Fibroblast of lung (primary cell): Measurements from ENCODE around the gene PACRG. TPM values are rescaled to one million over a fixed set of nuclear protein-coding genes. Genes with fewer than 3 reads are reported as not detected.

ENCODE experiments used
- DNase-seq, 2 donors: peaks; one replicate each; pipeline versions ENCODE4 v3.0.0 to v3.0.0-alpha.2; 2010; ENCODE audit warnings: low read depth in 2 of 2
- H2AFZ ChIP-seq: 2 replicates; pipeline ENCODE4 v1.5.1; 2012; ENCODE audit warnings: low read length, control low read depth, inconsistent platforms
- H3K27ac ChIP-seq: 2 replicates; pipeline ENCODE4 v1.5.1; 2011; ENCODE audit warnings: low read length, control low read depth; ENCODE audit not compliant: insufficient read depth
- H3K27me3 ChIP-seq: 2 replicates; pipeline ENCODE4 v1.5.1; 2011; ENCODE audit warnings: mild to moderate bottlenecking, low read length; ENCODE audit not compliant: control insufficient read depth, insufficient read depth
- H3K36me3 ChIP-seq: 2 replicates; pipeline ENCODE4 v1.5.1; 2011; ENCODE audit warnings: low read length; ENCODE audit not compliant: control insufficient read depth, insufficient read depth
- H3K4me1 ChIP-seq: 2 replicates; pipeline ENCODE4 v1.5.1; 2011; ENCODE audit warnings: low read length; ENCODE audit not compliant: control insufficient read depth, insufficient read depth; ENCODE audit errors: extremely low read depth
- H3K4me2 ChIP-seq: 2 replicates; pipeline ENCODE4 v1.5.1; 2011; ENCODE audit warnings: low read length, control low read depth; ENCODE audit not compliant: insufficient read depth; ENCODE audit errors: extremely low read depth
- H3K4me3 ChIP-seq, 4 experiments: fragments of 200-600 bp in 1 of 4; sonication (generic) in 1 of 4; replicated peaks in 1 of 4; 2 replicates each; pipeline ENCODE4 v1.5.1; 2011 to 2016; ENCODE audit warnings: low read length in 4 of 4, low read depth in 3 of 4, mild to moderate bottlenecking in 3 of 4, control low read depth in 2 of 4, inconsistent platforms in 1 of 4, mixed read lengths in 1 of 4; ENCODE audit not compliant: insufficient read depth in 1 of 4; ENCODE audit errors: control extremely low read depth in 1 of 4
- H3K79me2 ChIP-seq: 2 replicates; pipeline ENCODE4 v1.5.1; 2012; ENCODE audit warnings: mild to moderate bottlenecking, low read length, inconsistent platforms; ENCODE audit not compliant: control insufficient read depth, insufficient read depth
- H3K9ac ChIP-seq: 2 replicates; pipeline ENCODE4 v1.5.1; 2011; ENCODE audit warnings: mild to moderate bottlenecking, low read length, control low read depth; ENCODE audit not compliant: insufficient read depth
- H3K9me3 ChIP-seq: 2 replicates; pipeline ENCODE4 v1.5.1; 2012; ENCODE audit warnings: low read depth, low read length; ENCODE audit not compliant: control insufficient read depth, insufficient read depth
- H4K20me1 ChIP-seq: 2 replicates; pipeline ENCODE4 v1.5.1; 2011; ENCODE audit warnings: low read length; ENCODE audit not compliant: control insufficient read depth, insufficient read depth; ENCODE audit errors: extremely low read depth
- EZH2 ChIP-seq: IDR thresholded peaks from 2 replicates; pipeline ENCODE4 v1.5.1; 2012; ENCODE audit warnings: low read length, control low read depth, mild to moderate bottlenecking; ENCODE audit errors: missing control alignments
- polyA plus RNA-seq, 2 donors: library from polyadenylated mRNA; depleted of rRNA in 1 of 2; stranded (reverse) in 1 of 2; unstranded in 1 of 2; fragments of >200 nt; gene quantifications; 2 replicates each; pipeline ENCODE4 v1.2.1, GENCODE V29; 2011 to 2012; ENCODE audit warnings: missing spikeins in 1 of 2
- total RNA-seq: library from RNA; depleted of rRNA; stranded (reverse); fragments of >200 nt; gene quantifications from 2 replicates; pipeline ENCODE4 v1.2.1, GENCODE V29; 2014
- TF ChIP-seq, protein P1 (sequence below), 2 donors: IDR thresholded peaks in 1 of 2; conservative IDR thresholded peaks in 1 of 2; 1 replicate in 1 of 2; 2 replicates in 1 of 2; pipeline ENCODE4 v1.5.1; 2011 to 2012; ENCODE audit warnings: low read length in 2 of 2, control low read depth in 1 of 2, inconsistent platforms in 1 of 2, low read depth in 1 of 2, mild to moderate bottlenecking in 1 of 2

Gene PACRG
- total and polyA plus RNA-seq, 2 donors (not counting 1 experiment from before 2014, with no cell fraction given), result 0.30 to 0.66 TPM

DNA sequence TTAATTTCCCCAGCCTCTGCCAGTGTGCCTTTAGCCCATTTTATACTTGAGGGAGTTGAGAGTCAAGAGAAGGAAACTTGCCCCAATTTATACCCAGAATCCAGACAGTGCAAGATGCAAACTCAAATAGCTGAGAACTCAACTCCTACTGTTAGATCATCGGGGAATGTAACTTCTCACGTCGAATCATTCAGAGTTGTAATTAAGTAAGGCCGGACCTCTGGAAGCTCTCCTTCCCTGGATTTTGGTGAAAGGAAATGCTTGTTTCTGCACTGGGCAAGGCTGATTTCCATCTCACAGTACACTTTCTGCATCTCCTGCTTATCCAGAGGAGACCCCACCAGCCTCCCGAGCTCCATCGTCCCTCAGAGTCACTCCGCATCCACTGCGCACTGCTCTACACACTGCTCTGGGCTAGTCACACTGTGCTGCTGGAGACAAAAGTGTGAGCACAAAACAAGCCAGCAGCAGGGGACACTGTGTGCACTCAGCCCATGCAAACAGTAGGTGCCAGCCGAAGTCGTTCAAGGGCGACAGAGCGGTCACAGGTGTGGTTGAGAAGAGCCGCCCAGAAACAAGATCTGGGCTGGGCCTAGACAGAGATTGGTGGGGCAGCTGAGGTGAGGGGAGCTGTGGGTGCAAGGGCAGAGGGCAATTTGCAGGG lies 536.4 kb downstream of the PACRG start:
- Histone ChIP-seq H3K9me3 (no peaks in the 10 kb centered on the region), H2AFZ (no peak overlapping the region), H3K4me3 (no peak overlapping the region), H3K9ac (no peak overlapping the region), H3K79me2 (no peaks in the 10 kb centered on the region), H3K27me3 (no peaks in the 10 kb centered on the region), H3K36me3 (no peaks in the 10 kb centered on the region), H3K4me1 (no peaks in the 10 kb centered on the region), H4K20me1 (no peaks in the 10 kb centered on the region), H3K27ac (no peak overlapping the region), H3K4me2 (no peak overlapping the region)
- DNase-seq, result no peak
- TF ChIP-seq, protein P1, sequence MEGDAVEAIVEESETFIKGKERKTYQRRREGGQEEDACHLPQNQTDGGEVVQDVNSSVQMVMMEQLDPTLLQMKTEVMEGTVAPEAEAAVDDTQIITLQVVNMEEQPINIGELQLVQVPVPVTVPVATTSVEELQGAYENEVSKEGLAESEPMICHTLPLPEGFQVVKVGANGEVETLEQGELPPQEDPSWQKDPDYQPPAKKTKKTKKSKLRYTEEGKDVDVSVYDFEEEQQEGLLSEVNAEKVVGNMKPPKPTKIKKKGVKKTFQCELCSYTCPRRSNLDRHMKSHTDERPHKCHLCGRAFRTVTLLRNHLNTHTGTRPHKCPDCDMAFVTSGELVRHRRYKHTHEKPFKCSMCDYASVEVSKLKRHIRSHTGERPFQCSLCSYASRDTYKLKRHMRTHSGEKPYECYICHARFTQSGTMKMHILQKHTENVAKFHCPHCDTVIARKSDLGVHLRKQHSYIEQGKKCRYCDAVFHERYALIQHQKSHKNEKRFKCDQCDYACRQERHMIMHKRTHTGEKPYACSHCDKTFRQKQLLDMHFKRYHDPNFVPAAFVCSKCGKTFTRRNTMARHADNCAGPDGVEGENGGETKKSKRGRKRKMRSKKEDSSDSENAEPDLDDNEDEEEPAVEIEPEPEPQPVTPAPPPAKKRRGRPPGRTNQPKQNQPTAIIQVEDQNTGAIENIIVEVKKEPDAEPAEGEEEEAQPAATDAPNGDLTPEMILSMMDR (conservative IDR thresholded peaks at IDR 0.05 in 1 of 2, IDR thresholded peaks at IDR 0.05 in 1 of 2; ENCODE audit: low read depth in 1 of 2, low read length in 2 of 2), result no peak
- TF ChIP-seq EZH2, result no peak

DNA sequence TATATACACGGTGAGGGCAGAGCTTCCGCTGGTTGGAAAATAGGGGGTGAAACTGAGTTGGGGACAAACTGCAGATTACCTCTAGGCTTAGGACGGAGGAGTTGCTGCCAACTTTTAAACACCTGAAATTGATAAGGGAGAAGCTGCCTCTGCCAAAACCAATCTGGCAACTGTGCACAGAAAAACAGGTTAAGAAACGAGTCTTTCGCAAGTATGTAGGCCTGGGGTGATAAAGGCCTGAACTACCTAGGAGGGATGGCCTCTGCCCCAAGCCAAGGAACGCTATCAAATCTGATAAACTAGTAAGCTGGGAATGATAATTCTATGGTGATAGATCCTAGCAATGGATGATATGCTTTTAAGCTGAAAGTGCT lies 536.9 kb downstream of the PACRG start:
- Histone ChIP-seq H3K4me1 (no peaks in the 10 kb centered on the region), H3K9me3 (no peaks in the 10 kb centered on the region), H3K36me3 (no peaks in the 10 kb centered on the region), H3K79me2 (no peaks in the 10 kb centered on the region), H3K4me3 (no peak overlapping the region), H3K27me3 (no peaks in the 10 kb centered on the region), H4K20me1 (no peaks in the 10 kb centered on the region), H2AFZ (no peak overlapping the region), H3K9ac (no peak overlapping the region), H3K4me2 (no peak overlapping the region), H3K27ac (no peak overlapping the region)
- no peak for DNase-seq
- no peak for TF ChIP-seq EZH2
- TF ChIP-seq, protein P1 (conservative IDR thresholded peaks at IDR 0.05 in 1 of 2, IDR thresholded peaks at IDR 0.05 in 1 of 2; ENCODE audit: low read depth in 1 of 2, low read length in 2 of 2), result no peak

DNA sequence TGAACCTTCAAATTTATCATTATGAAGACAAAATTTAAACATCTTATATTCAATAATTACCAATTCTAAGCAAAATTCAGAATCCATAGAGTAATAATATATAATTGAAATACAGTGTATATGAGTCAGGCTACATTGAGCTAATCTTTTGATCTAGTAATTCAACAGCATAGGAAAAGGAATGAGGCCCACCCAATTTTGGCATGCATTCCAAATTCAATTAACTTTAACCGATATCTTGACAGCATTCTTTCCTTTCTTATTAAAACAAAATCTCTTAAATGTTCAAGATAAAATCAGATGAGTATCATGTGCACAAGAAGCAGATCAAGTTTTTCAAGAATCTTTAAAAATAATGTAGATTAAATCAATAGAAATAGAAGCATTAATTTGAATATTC lies 553.9 kb downstream of the PACRG start:
- no peak overlapping the region for H3K9ac ChIP-seq
- no peak overlapping the region for H3K27ac ChIP-seq
- H3K4me1 ChIP-seq, result no peaks in the 10 kb centered on the region
- no peaks in the 10 kb centered on the region for H3K79me2 ChIP-seq
- H3K4me2 ChIP-seq, result no peak overlapping the region
- H3K4me3 ChIP-seq, result no peak overlapping the region
- no peak overlapping the region for H2AFZ ChIP-seq
- no peak for TF ChIP-seq EZH2
- TF ChIP-seq, protein P1 (conservative IDR thresholded peaks at IDR 0.05 in 1 of 2, IDR thresholded peaks at IDR 0.05 in 1 of 2; ENCODE audit: low read depth in 1 of 2, low read length in 2 of 2), result no peak
- DNase-seq, result no peak
- H3K27me3 ChIP-seq, result no peaks in the 10 kb centered on the region
- H3K9me3 ChIP-seq, result no peaks in the 10 kb centered on the region
- H4K20me1 ChIP-seq, result no peaks in the 10 kb centered on the region
- no peaks in the 10 kb centered on the region for H3K36me3 ChIP-seq
